ENCODE data around the gene FTO.

DNA sequence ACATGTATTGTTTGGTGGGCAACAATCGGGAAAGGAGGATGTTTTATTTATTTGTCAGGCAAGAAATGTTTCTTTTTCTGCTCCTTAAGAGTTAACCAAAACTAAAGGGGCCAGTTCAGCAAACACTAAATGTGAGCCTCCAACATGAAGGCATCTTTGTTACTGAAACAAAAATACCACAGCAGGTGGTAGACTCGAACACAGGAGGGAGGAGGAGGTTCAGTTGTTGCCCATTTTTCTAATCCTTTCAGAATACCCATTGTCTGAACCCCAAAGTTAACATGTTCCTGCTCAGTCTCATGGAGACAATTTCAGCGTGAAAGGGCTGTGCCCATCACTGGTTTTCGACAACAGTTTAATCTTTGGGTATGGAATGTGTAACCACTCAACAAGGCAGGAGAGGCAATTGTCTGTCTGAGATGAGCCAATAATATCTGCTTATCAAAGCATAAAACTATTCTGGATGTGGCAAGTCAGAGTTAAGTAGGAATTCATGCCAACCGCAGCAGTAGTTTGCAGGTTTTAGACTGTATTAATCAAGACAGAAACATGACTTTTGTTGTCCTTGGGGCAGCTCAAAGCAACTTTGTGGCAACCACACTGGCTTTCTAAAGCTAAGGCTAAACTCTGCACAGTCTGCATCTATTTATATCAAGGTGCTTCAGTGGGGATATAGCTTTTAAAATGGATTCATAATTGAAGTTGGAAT, 211.7 kb downstream of the FTO start:
- TF ChIP-seq, protein P1, sequence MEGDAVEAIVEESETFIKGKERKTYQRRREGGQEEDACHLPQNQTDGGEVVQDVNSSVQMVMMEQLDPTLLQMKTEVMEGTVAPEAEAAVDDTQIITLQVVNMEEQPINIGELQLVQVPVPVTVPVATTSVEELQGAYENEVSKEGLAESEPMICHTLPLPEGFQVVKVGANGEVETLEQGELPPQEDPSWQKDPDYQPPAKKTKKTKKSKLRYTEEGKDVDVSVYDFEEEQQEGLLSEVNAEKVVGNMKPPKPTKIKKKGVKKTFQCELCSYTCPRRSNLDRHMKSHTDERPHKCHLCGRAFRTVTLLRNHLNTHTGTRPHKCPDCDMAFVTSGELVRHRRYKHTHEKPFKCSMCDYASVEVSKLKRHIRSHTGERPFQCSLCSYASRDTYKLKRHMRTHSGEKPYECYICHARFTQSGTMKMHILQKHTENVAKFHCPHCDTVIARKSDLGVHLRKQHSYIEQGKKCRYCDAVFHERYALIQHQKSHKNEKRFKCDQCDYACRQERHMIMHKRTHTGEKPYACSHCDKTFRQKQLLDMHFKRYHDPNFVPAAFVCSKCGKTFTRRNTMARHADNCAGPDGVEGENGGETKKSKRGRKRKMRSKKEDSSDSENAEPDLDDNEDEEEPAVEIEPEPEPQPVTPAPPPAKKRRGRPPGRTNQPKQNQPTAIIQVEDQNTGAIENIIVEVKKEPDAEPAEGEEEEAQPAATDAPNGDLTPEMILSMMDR (IDR thresholded peaks at IDR 0.05), result no peak
- TF ChIP-seq EZH2 (IDR thresholded peaks at IDR 0.05) (no peak), EZH2phosphoT487 (IDR thresholded peaks at IDR 0.05) (peak; percentile 75)
